BE2C (cell line): ENCODE measurements around the gene MYO18A.
A peak's percentile ranks its signal among the peaks of the same experiment; 100 is the strongest.

Experiments used
- DNase-seq: peaks from one replicate; pipeline ENCODE4 v3.0.0-alpha.2; 2020
- H3K27me3 ChIP-seq: fragments of 250-450 bp; sonication (Bioruptor Pico); 2 replicates; pipeline ENCODE4 v1.5.1; 2020; ENCODE audit warnings: mild to moderate bottlenecking
- H3K36me3 ChIP-seq: fragments of 250-450 bp; sonication (Bioruptor Pico); 2 replicates; pipeline ENCODE4 v1.5.1; 2020; ENCODE audit warnings: mild to moderate bottlenecking
- H3K4me1 ChIP-seq: fragments of 250-450 bp; sonication (Bioruptor Pico); 2 replicates; pipeline ENCODE4 v1.5.1; 2020
- H3K4me3 ChIP-seq: 2 replicates; pipeline ENCODE4 v1.5.1; 2011; ENCODE audit warnings: low read depth, low read length
- H3K9me3 ChIP-seq: fragments of 250-450 bp; sonication (Bioruptor Pico); 2 replicates; pipeline ENCODE4 v1.5.1; 2020
- CTCF ChIP-seq: IDR thresholded peaks from 2 replicates; pipeline ENCODE4 v1.5.1; 2012; ENCODE audit warnings: mild to moderate bottlenecking, low read depth, low read length

Gene MYO18A

GRCh38 chr17:29120433-29120832 is 59.8 kb downstream of the MYO18A start:
- Histone ChIP-seq H3K9me3 (no peaks in the 10 kb centered on the region), H3K4me3 (no peak overlapping the region), H3K27me3 (no peaks in the 10 kb centered on the region), H3K4me1 (peaks cover 8% of the 10 kb centered on the region; the same call in 1 of the 2 replicates), H3K36me3 (no peaks in the 10 kb centered on the region)
- DNase-seq: no peak
- no peak for TF ChIP-seq CTCF

- Histone ChIP-seq H3K9me3 (no peaks in the 10 kb centered on the region), H3K4me3 (no peak overlapping the region), H3K27me3 (no peaks in the 10 kb centered on the region), H3K36me3 (no peaks in the 10 kb centered on the region), H3K4me1 (peaks cover 8% of the 10 kb centered on the region; the same call in 1 of the 2 replicates)
- no peak for DNase-seq
- TF ChIP-seq CTCF: no peak
Observed at GRCh38 chr17:29119265-29119664, 60.9 kb downstream of the MYO18A start.

- Histone ChIP-seq H3K27me3 (no peaks in the 10 kb centered on the region), H3K36me3 (no peaks in the 10 kb centered on the region), H3K9me3 (no peaks in the 10 kb centered on the region), H3K4me1 (peaks cover 12% of the 10 kb centered on the region), H3K4me3 (no peak overlapping the region)
- peak; percentile 73 for DNase-seq
- peak; percentile 78 for TF ChIP-seq CTCF
Observed at GRCh38 chr17:29116804-29117753, 63.1 kb downstream of the MYO18A start.

GRCh38 chr17:29115961-29116803 is 64.0 kb downstream of the MYO18A start:
- Histone ChIP-seq H3K9me3 (no peaks in the 10 kb centered on the region), H3K4me3 (no peak overlapping the region), H3K27me3 (no peaks in the 10 kb centered on the region), H3K4me1 (peaks cover 14% of the 10 kb centered on the region), H3K36me3 (no peaks in the 10 kb centered on the region)
- peak; percentile 63 for DNase-seq
- TF ChIP-seq CTCF: peak; percentile 56

GRCh38 chr17:29115435-29115834 is 64.8 kb downstream of the MYO18A start:
- TF ChIP-seq CTCF: no peak
- H3K36me3 ChIP-seq: no peaks in the 10 kb centered on the region
- no peak for DNase-seq
- no peak overlapping the region for H3K4me3 ChIP-seq
- H3K9me3 ChIP-seq: no peaks in the 10 kb centered on the region
- peaks cover 14% of the 10 kb centered on the region for H3K4me1 ChIP-seq
- H3K27me3 ChIP-seq: no peaks in the 10 kb centered on the region
